Mucosa of rectum (tissue), 2 donors: ENCODE data around the gene TNNC1.

ENCODE experiments used
- H3K27ac ChIP-seq, 2 donors: one replicate each; pipeline ENCODE4 v1.7.0; 2013; ENCODE audit warnings: inconsistent platforms in 2 of 2, low read depth in 2 of 2, low read length in 2 of 2
- H3K27me3 ChIP-seq, 2 donors: one replicate each; pipeline ENCODE4 v1.7.0; 2013; ENCODE audit warnings: low read length in 2 of 2; ENCODE audit not compliant: control insufficient read depth in 2 of 2, insufficient read depth in 2 of 2
- H3K36me3 ChIP-seq, 2 donors: one replicate each; pipeline ENCODE4 v1.7.0; 2013; ENCODE audit warnings: low read length in 2 of 2; ENCODE audit not compliant: control insufficient read depth in 2 of 2, insufficient read depth in 2 of 2
- H3K4me1 ChIP-seq, 2 donors: one replicate each; pipeline ENCODE4 v1.7.0; 2013; ENCODE audit warnings: low read length in 2 of 2, mild to moderate bottlenecking in 1 of 2; ENCODE audit not compliant: control insufficient read depth in 2 of 2, insufficient read depth in 2 of 2
- H3K4me3 ChIP-seq, 2 donors: one replicate each; pipeline ENCODE4 v1.7.0; 2013; ENCODE audit warnings: low read length in 2 of 2
- H3K9ac ChIP-seq, 2 donors: one replicate each; pipeline ENCODE4 v1.7.0; 2013; ENCODE audit warnings: low read length in 2 of 2, low read depth in 1 of 2, mild to moderate bottlenecking in 1 of 2
- H3K9me3 ChIP-seq, 2 donors: one replicate each; pipeline ENCODE4 v1.7.0; 2013; ENCODE audit warnings: low read length in 2 of 2; ENCODE audit not compliant: control insufficient read depth in 2 of 2
- donor health status: healthy.
- donor health status: Normal muscosa, but diverticular disease.

TNNC1 gene

DNA sequence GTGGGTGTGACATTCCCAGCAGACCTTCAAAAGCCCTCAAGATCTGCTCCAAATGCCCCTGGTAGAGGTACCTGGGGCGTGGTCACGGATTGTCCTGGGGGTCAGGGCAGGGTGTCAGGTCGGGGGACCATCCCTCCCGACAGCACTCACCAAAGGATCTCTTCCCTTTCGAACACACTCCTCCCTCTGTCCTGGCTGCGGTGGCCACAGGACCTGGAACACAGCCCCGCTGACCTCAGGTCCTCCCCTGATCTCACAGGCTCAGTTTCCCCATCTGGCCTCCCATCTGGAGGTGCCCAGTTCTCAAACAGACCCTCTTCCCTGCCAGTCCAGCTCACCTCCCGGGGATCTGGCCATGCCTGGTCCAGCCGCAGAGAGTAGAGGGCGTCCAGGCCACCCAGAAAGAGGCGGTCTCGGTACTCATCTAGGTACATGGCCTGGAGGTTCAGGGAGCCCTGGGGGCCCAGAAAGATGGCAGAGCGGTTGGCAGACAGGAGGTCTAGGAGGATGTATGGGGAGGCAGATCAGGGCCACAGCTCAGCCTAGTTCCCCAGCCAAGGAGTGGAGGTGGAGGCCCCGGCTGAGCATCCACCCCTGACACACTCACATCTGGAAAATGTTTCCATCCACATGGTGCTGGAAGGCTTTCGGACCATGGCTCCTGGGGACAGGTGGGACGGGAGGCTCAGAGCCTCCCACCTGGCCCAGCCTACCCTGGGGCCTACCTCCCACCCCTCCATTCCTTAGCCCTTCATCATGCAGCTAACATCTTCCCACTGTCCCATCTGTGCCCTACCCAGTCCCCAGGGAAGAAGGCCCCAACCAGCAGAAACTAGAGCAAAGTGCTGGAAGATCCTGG, 11.2 kb downstream of the TNNC1 start:
- no peaks in the 10 kb centered on the region for H3K27me3 ChIP-seq
- H3K36me3 ChIP-seq, result no peaks in the 10 kb centered on the region
- peaks cover 4 to 7% of the 10 kb centered on the region in 2 donors for H3K4me1 ChIP-seq
- H3K27ac ChIP-seq, result no peak overlapping the region
- H3K4me3 ChIP-seq, result no peak overlapping the region
- no peak overlapping the region for H3K9ac ChIP-seq
- no peaks in the 10 kb centered on the region for H3K9me3 ChIP-seq

DNA sequence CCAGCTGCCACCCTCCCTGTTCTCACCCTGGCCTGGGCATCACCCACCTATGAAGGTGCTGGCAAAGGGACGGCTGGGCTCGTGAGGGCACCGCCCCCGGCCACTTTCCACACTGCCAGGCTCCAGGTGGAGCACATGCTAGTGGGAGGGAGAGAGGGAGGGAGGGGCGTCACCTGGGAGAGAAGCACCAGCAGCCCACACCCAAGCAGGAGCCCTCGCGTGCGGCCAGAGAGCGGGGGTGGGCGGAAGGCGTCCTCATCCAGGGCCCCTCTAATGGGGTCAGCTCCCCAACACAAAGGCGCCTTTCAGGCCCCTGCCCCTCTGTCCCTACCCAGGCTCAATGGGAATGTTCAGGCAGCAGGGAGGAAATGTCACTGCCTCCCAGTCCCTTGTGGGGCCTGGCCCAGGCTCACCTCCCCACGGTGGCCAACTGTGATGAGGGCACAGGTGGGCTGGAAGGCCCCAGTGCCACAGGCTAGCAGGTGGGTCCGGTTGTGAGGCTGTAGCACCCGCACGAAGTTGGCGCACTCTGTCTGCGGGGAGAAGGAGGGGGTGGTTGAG, 12.0 kb downstream of the TNNC1 start:
- Histone ChIP-seq H3K27me3 (no peaks in the 10 kb centered on the region), H3K4me1 (peaks cover 4 to 8% of the 10 kb centered on the region in 2 donors), H3K9me3 (no peaks in the 10 kb centered on the region), H3K27ac (no peak overlapping the region), H3K4me3 (no peak overlapping the region), H3K36me3 (no peaks in the 10 kb centered on the region), H3K9ac (no peak overlapping the region)

DNA sequence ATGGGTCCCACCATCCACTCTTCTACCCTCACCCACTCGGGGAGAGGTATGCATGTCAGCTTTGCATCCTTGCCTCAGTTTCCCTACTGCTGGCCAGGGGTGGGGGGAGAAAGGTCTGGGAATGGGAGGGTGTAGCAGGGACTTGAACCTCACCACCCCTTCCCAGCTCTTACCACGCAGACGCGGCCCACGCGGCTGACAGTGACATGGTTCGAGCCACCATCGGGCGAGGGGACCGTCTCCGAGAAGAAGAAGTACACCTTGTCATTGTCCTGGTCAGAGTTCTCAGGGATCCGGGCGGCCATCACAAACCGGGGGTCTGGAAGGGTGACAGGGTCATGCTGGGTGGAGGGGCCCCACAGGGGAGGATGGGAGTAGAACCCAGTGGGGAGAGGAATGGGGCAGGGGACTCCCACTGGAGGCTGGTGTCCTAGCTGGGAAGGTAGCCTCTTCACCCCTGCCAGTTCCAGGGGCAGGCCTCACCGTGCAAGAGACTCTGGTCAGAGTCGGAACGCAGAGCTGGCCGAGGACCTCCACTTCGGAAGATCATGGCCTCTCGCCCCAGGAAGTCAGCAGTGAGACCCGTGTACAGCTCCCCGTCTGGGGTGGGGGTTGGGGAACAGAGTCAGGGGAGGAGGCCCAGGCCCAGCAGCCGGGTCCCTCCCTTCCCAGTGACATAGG, 12.6 kb downstream of the TNNC1 start:
- Histone ChIP-seq H3K9me3 (no peaks in the 10 kb centered on the region), H3K27me3 (no peaks in the 10 kb centered on the region), H3K27ac (no peak overlapping the region), H3K4me3 (no peak overlapping the region), H3K9ac (no peak overlapping the region), H3K36me3 (no peaks in the 10 kb centered on the region), H3K4me1 (peaks cover 4 to 8% of the 10 kb centered on the region in 2 donors)

DNA sequence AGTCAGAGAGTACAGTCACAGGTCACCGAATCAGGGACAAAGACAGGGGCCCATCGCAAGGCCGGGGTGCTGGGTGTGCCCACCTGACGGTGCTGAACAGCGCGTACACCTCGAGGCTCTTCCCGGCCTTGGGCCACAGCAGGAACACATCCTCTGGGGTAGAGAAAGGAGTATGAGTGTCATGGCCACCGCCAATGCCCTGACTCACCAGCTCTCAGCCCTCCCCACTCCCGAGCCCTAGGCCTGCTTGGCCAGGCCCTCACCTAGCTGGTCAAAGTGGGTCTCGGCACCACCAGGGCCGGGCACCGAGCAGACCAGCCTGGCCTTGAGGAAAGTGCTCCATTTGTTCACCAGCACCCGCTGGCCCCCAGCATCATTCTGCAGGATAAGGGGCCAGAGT, 13.2 kb downstream of the TNNC1 start:
- Histone ChIP-seq H3K36me3 (no peaks in the 10 kb centered on the region), H3K4me3 (no peak overlapping the region), H3K9ac (no peak overlapping the region), H3K27ac (no peak overlapping the region), H3K9me3 (no peaks in the 10 kb centered on the region), H3K27me3 (no peaks in the 10 kb centered on the region), H3K4me1 (peaks cover 4 to 8% of the 10 kb centered on the region in 2 donors)

DNA sequence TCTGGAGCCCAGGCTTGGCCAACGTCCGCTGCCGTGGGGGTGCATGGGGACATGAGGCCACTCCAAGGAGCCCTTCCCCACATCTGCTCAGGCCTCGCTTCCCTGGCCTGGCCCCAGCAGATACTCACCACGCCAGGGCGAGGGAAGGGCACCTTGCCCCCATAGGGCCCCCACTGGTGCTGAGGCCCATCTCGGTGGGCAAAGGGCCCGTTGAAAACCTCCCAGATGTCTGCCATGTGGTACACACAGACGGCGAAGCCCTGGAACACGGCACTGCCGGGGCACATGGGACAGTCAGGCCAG, 13.6 kb downstream of the TNNC1 start:
- no peak overlapping the region for H3K4me3 ChIP-seq
- no peaks in the 10 kb centered on the region for H3K27me3 ChIP-seq
- H3K4me1 ChIP-seq, result peaks cover 2 to 8% of the 10 kb centered on the region in 2 donors
- no peak overlapping the region for H3K9ac ChIP-seq
- no peaks in the 10 kb centered on the region for H3K36me3 ChIP-seq
- H3K27ac ChIP-seq, result no peak overlapping the region
- H3K9me3 ChIP-seq, result no peaks in the 10 kb centered on the region

DNA sequence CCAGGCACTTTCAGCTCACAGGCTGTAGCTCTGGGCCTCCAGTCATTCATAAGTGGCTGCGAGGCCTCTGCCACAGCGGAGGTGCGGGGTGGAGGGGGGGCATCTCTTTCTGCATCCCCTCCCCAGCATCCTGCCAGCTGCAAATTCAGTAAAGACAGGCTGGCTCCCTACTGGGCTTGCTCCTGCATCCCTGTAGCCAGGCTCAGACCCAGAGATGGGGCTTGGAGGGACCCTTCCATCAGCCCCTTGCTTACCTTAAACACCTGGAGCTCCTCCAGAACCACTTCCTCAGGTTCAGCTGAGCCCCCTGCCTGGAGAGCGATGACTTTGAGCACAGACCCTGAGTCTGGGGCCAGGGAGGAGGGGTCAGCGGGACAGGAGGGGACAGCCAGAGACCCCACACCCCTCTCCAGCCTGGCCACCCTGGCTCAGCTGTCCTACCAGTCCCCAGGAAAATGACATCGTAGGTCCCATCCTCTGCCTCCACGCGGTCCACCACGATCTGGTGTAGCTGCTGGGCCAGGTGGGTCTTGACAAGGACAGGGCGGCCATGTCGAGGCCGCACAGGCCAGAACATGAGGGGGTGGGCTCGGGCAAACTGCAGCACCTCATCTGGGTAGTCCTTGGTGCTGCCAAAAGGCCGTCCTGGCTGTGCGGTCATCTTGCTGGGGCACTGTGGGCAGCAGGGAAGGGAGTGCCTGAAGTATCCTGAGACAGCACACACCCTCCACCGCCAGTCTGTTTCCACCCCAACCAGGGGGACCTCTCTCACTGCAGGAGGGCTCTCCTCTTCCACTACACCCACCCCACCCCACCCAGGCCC, 14.2 kb downstream of the TNNC1 start:
- Histone ChIP-seq H3K27ac (no peak overlapping the region), H3K9me3 (no peaks in the 10 kb centered on the region), H3K4me3 (no peak overlapping the region), H3K9ac (no peak overlapping the region), H3K4me1 (peaks cover 0 to 6% of the 10 kb centered on the region in 2 donors), H3K27me3 (no peaks in the 10 kb centered on the region), H3K36me3 (no peaks in the 10 kb centered on the region)

DNA sequence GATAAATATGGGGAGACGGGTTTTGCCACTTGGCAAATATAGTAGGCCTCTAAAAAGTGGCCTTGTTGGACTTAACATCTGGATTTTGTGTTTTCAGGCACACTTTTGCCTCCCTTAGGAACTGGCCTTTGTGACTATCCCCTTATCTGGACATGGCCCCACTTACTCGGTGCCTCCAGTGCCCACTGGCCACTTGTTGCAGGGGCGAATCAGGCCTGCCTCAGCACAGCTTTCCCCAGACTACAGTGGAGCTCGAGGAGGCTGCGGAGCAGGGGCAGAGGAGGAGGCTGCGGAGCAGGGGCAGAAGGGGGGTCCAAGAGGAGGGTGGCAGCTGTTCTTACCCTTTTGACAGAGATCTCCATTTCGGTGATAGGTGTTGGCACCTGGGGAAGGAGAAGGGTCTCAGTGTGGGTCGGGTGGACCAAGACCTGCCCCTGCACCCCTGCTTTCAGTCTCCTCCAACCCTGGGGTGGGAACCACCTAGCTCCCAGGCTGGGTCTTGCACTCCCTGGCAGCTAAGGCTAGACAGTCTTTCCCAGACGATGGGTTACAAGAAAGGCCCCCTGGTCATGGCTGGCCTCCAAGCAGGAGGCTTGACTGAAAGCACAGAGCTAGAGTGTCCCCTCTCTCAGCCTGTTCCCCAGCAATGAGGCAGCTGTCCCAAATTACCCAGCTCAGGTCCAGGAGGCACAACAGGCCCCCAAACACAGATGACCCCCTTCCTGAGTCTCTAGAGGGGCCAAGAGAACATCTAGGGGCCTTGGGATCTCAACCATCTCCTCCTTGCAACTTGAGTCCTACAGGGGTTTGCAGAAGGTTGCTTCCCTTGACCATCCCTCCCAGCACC, 15.0 kb downstream of the TNNC1 start:
- Histone ChIP-seq H3K4me3 (no peak overlapping the region), H3K9ac (no peak overlapping the region), H3K9me3 (no peaks in the 10 kb centered on the region), H3K27ac (no peak overlapping the region), H3K27me3 (no peaks in the 10 kb centered on the region), H3K4me1 (peaks cover 2 to 6% of the 10 kb centered on the region in 2 donors), H3K36me3 (no peaks in the 10 kb centered on the region)

DNA sequence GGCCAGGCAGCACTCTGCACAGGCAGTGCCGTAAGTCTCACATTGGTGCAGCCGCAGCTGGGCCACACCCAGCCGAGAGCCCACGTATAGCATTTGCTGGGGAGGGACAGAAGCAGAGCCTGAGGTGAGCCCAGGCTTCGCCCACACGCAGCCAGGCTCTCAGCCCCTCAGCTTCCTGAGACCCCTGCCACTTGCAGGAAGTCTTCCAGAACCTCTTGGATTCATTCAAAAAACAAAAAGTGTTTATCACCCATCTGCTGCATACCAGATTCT, 15.8 kb downstream of the TNNC1 start:
- no peaks in the 10 kb centered on the region for H3K9me3 ChIP-seq
- H3K36me3 ChIP-seq, result no peaks in the 10 kb centered on the region
- no peak overlapping the region for H3K27ac ChIP-seq
- H3K27me3 ChIP-seq, result no peaks in the 10 kb centered on the region
- no peak overlapping the region for H3K9ac ChIP-seq
- H3K4me1 ChIP-seq, result peaks cover 5 to 10% of the 10 kb centered on the region in 2 donors
- no peak overlapping the region for H3K4me3 ChIP-seq

DNA sequence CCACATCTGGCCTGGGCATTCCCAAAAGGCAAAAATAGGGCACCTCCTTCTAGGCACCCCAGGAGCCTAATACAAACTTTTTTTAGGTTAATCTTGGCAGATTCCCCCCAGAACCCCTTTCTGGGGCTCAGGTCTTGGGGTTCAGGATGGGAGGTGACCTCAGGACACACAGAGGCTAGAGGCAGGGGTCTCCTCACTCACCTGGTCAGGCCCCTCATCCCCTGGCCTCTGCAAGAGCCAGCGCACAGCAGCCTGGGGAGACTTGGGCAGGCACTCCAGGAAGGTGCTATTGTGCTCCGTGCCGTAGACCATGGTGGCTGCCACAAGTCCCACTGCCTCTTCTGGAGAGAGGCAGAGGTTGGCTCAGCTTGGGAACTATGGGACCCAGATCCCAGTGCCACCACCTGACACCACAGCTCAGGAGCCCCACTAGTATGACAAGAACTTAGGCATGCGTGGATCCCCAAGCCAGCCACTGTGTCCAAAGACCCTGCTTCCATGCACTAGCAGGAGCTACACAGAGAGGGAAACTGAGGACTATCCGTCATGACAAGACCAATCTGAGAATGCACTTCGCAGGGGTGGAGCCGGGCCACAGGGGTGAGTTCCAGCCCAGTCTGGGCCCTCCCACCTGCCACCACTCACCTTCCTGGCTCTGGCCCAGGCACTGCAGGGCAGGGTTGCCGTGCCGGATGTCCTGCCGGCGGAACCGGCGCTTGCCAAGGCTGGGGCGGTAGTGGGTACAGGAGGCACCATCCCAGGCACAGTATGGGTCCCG, 16.3 kb downstream of the TNNC1 start:
- H3K36me3 ChIP-seq, result no peaks in the 10 kb centered on the region
- peaks cover 8 to 10% of the 10 kb centered on the region in 2 donors for H3K4me1 ChIP-seq
- H3K9ac ChIP-seq, result no peak overlapping the region
- H3K27ac ChIP-seq, result no peak overlapping the region
- H3K4me3 ChIP-seq, result no peak overlapping the region
- no peaks in the 10 kb centered on the region for H3K27me3 ChIP-seq
- H3K9me3 ChIP-seq, result no peaks in the 10 kb centered on the region
